HT-29 (cell line): Measurements from ENCODE around the gene SLC35F1. TPM values are rescaled to one million over a fixed set of nuclear protein-coding genes. Genes with fewer than 3 reads are reported as not detected.

ENCODE experiments used
- DNase-seq: peaks from one replicate; pipeline ENCODE4 v3.0.0-alpha.2; 2015; ENCODE audit warnings: low spot score
- total RNA-seq: library from RNA; depleted of rRNA; stranded (reverse); fragments of >200 nt; shearing (Covaris generic); gene quantifications from 2 replicates; pipeline ENCODE4 v1.2.3, GENCODE V29; 2014

SLC35F1 gene
- total RNA-seq, 1 experiment from 2014 or later = not detected

GRCh38 chr6:118197539-118197938 is 290.5 kb downstream of the SLC35F1 start:
- no peak for DNase-seq

GRCh38 chr6:118198746-118199145 is 291.7 kb downstream of the SLC35F1 start:
- DNase-seq = no peak

GRCh38 chr6:118200160-118200559 is 293.1 kb downstream of the SLC35F1 start:
- DNase-seq = no peak

GRCh38 chr6:118202517-118202916 is 295.5 kb downstream of the SLC35F1 start:
- DNase-seq = no peak

GRCh38 chr6:118203545-118203944 is 296.5 kb downstream of the SLC35F1 start:
- no peak for DNase-seq

- no peak for DNase-seq
These were observed 299.2 kb downstream of the SLC35F1 start for GRCh38 chr6:118206221-118206620.

GRCh38 chr6:118207947-118208346 is 300.9 kb downstream of the SLC35F1 start:
- no peak for DNase-seq

GRCh38 chr6:118212451-118213173 is 305.5 kb downstream of the SLC35F1 start:
- DNase-seq = no peak

- no peak for DNase-seq
These were observed 308.2 kb downstream of the SLC35F1 start for GRCh38 chr6:118215269-118215668.

GRCh38 chr6:118216751-118217150 is 309.7 kb downstream of the SLC35F1 start:
- no peak for DNase-seq

- DNase-seq = no peak
These were observed 311.1 kb downstream of the SLC35F1 start for GRCh38 chr6:118218156-118218555.

- DNase-seq = no peak
These were observed 313.5 kb downstream of the SLC35F1 start for GRCh38 chr6:118220429-118221128.

- no peak for DNase-seq
These were observed 316.3 kb downstream of the SLC35F1 start for GRCh38 chr6:118223316-118223715.

- DNase-seq = no peak
These were observed 321.8 kb downstream of the SLC35F1 start for GRCh38 chr6:118228886-118229285.

- no peak for DNase-seq
These were observed 333.9 kb downstream of the SLC35F1 start for GRCh38 chr6:118240878-118241528.

- DNase-seq = no peak
These were observed 339.3 kb downstream of the SLC35F1 start for GRCh38 chr6:118246406-118246805.

- DNase-seq = no peak
These were observed 341.1 kb downstream of the SLC35F1 start for GRCh38 chr6:118248171-118248570.

- DNase-seq = no peak
These were observed 342.6 kb downstream of the SLC35F1 start for GRCh38 chr6:118249680-118250079.

GRCh38 chr6:118252474-118252873 is 345.4 kb downstream of the SLC35F1 start:
- peak; percentile 2 for DNase-seq

GRCh38 chr6:118253741-118254140 is 346.7 kb downstream of the SLC35F1 start:
- DNase-seq = no peak

GRCh38 chr6:118260833-118261232 is 353.8 kb downstream of the SLC35F1 start:
- no peak for DNase-seq

GRCh38 chr6:118263921-118264486 is 356.9 kb downstream of the SLC35F1 start:
- DNase-seq = peak; percentile 12
